Subcutaneous adipose tissue (tissue), 4 donors: ENCODE measurements around the gene TEX35. TPM values are rescaled to one million over a fixed set of nuclear protein-coding genes. Genes with fewer than 3 reads are reported as not detected.

Experiments used
- CTCF ChIP-seq: fragments of 450-650 bp; IDR thresholded peaks from one replicate; pipeline ENCODE4 v1.5.1; 2016; ENCODE audit warnings: low read depth, mild to moderate bottlenecking, control low read depth, antibody characterized with exemption, moderate library complexity
- total RNA-seq, 4 donors: library from RNA; depleted of rRNA; stranded (reverse); fragments of >200 nt; gene quantifications; one replicate each; pipeline ENCODE4 v1.1.0, GENCODE V29; 2016

TEX35 gene
- total RNA-seq, 4 donors from 2014 or later: not detected

DNA sequence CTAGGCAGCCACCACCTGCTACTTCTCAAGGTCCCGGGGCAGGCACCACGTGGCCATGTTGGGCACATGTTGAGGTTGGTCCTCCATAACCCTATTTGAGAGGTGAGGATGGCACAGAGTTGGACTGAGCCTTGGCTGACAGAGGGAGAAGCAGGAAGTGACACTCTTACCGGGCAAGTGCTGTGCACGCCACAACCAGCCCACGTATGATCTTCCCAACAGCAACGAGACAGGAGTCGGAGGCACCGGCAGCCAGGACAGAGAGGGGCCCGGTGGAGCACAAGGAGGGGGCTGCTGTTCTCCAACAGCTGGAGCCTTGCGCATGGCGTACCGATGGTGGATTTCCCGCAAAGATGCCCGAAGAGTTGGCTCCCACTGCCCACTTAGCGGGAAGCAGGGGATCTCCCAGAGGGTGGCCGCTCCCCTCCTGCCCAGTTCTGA, 19.6 kb upstream of the TEX35 start:
- no peak for TF ChIP-seq CTCF

DNA sequence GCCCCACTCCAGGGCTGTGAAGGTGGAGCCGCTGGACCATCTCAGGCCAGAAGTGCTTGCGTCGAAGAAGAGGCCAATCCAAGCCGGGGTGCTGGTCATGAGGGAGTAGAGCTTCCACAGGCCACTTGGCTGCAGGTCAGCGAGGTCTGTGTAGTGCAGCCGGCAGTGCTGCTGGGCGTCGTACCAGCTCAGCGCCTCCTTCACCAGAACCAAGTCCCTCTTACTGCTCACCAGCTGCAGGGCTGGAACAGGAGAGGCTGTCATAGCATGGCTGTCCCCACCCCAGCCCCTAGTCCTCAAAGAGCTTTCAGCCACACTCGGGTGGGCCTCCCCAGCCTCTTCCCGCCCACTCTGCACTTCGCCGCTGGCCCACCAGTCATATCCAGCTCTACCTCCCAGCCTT, 18.3 kb upstream of the TEX35 start:
- no peak for TF ChIP-seq CTCF

GRCh38 chr1:178495158-178495557, 17.8 kb upstream of the TEX35 start:
- no peak for TF ChIP-seq CTCF

GRCh38 chr1:178495741-178496409, 17.0 kb upstream of the TEX35 start:
- TF ChIP-seq CTCF: no peak

DNA sequence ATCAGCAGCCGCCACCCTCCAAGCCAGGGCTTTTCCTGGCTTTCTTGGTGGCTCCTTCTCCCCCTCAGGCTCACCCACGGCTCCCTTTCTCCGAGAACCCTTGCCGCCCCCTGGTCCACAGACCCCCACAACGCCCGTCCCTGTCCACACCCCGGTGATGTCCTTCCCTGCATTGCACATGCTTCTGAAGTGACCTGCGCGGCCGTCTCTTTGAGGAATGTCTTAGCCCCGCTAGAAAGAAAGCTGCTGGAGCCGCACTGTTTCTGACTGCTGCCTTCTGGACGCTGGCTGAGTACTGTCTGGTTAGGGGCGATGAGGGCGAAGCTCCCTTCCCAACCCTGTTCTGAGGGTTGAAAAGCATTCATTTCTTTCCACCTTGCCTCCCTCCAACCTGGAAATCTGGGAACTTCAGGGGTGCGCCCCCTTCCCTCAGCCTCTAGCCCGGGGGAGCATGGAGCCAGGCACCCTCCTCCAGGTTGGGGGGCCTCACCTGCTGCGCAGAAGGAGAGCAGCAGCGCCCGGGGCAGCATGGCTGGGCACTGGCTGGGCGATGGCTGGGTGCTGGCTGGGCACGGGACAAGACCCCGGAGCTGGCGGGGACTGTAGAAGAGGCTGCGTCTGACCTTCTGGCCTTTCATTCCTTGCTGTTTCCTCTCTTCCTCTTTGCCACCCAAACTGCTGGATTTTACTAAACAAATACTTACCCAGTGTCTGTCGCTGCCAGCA, 16.3 kb upstream of the TEX35 start, which contains the start of gene CLEC20A:
TSS of gene CLEC20A (minus strand) at position 555 of the 726 bp plus-strand sequence. CDS start at position 530, 25 bp downstream.
- no peak for TF ChIP-seq CTCF

DNA sequence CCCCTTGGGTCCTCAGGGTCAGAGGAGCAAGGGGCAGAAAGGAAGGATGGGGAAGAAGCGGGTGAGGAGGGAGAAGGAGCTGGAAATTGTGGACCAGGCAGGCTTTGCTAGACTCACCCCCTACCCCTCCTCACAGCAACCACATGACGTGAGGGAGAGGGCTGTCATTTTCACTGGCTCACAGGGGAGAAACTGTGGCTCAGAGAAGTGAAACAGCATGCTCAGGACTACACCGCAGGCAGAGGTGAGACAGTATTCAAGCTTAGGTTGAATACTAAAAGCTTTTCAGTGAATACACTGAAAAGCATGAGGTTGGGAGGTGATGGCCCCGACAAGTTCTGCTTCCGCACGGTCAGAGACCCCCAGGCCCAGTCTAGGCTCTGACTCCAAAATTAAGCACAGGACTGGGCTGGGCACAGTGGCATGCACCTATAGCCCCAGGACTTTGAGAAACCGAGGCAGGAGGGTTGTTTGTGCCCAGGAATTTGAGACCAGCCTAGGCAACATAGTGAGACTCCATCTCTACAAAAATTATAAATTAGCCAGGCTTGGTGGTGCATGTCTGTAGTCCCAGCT, 14.9 kb upstream of the TEX35 start:
- TF ChIP-seq CTCF: no peak

DNA sequence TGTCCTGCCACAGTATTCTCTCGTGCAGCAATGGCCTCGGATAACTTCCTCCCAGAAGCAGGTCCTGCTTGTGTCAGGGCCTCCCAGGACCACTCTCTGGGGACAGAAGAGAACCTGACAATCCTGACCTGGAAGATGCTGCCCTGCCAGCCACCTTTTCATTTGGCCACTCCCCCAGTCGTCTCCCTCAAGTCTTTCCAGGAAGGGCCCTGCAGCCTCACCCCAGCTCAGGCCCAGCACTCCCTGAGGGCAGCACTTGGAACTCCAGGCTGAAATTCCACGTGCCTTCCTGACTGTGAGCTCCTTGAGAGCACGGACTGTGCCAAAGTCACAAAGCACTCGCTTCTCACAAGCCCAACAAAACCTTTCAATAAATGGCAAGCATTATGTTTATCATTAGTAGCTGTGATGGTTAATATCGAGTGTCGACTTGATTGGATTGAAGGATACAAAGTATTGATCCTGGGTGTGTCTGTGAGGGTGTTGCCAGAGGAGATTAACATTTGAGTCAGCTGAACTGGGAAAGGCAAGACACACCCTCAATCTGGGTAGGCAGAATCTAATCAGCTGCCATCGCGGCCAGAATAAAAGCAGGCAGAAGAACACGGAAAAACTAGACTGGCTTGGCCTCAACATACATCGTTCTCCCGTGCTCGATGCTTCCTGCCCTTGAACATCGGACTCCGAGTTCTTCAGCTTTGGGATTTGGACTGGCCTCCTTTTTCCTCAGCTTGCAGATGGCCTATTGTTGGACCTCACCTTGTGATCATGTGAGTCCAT, 13.8 kb upstream of the TEX35 start:
- TF ChIP-seq CTCF: no peak
